HG02840 (cell line): ENCODE results near the gene DCBLD2.
A peak's percentile ranks its signal among the peaks of the same experiment; 100 is the strongest.

Source experiments
- ATAC-seq: cut with Tn5 transposase; IDR thresholded peaks from one replicate; pipeline ENCODE4 v1.9.1; 2021; ENCODE audit warnings: mild to moderate bottlenecking, moderate library complexity, moderate number of reproducible peaks; ENCODE audit not compliant: unreplicated experiment, low FRiP score

Gene DCBLD2

GRCh38 chr3:98776140-98776493 is 125.4 kb downstream of the DCBLD2 start:
- ATAC-seq: no peak

- no peak for ATAC-seq
Measured at GRCh38 chr3:98775459-98776139, 125.9 kb downstream of the DCBLD2 start.

- ATAC-seq: no peak
Measured at GRCh38 chr3:98772022-98772421, 129.5 kb downstream of the DCBLD2 start.

GRCh38 chr3:98770261-98771039 is 131.0 kb downstream of the DCBLD2 start:
- ATAC-seq: peak; percentile 52

- ATAC-seq: no peak
Measured at GRCh38 chr3:98769448-98769847, 132.0 kb downstream of the DCBLD2 start.

- no peak for ATAC-seq
Measured at GRCh38 chr3:98768961-98769360, 132.5 kb downstream of the DCBLD2 start.

GRCh38 chr3:98766924-98767323 is 134.6 kb downstream of the DCBLD2 start:
- no peak for ATAC-seq

- ATAC-seq: no peak
Measured at GRCh38 chr3:98765721-98766120, 135.8 kb downstream of the DCBLD2 start.

GRCh38 chr3:98764472-98764884 is 137.0 kb downstream of the DCBLD2 start:
- no peak for ATAC-seq

GRCh38 chr3:98763819-98764418 is 137.6 kb downstream of the DCBLD2 start:
- no peak for ATAC-seq

GRCh38 chr3:98763076-98763475 is 138.4 kb downstream of the DCBLD2 start, which contains the start of gene ST3GAL6:
Gene ST3GAL6 (plus strand): TSS chr3:98763340. CDS start chr3:98768441, 5,101 bp downstream.
- ATAC-seq: no peak

GRCh38 chr3:98761643-98762229 is 139.8 kb downstream of the DCBLD2 start:
- no peak for ATAC-seq

- ATAC-seq: no peak
Measured at GRCh38 chr3:98759629-98760028, 141.9 kb downstream of the DCBLD2 start.

- no peak for ATAC-seq
Measured at GRCh38 chr3:98755601-98756000, 145.9 kb downstream of the DCBLD2 start.

- ATAC-seq: no peak
Measured at GRCh38 chr3:98754483-98754882, 147.0 kb downstream of the DCBLD2 start.

- ATAC-seq: no peak
Measured at GRCh38 chr3:98750276-98750919, 151.1 kb downstream of the DCBLD2 start.

GRCh38 chr3:98746882-98747281 is 154.6 kb downstream of the DCBLD2 start:
- no peak for ATAC-seq

GRCh38 chr3:98746122-98746521 is 155.4 kb downstream of the DCBLD2 start:
- ATAC-seq: no peak
